NCI-H2196 (cell line): Measurements from ENCODE around the gene KRTAP10-2.
A peak's percentile ranks its signal among the peaks of the same experiment; 100 is the strongest.

ENCODE experiments used
- DNase-seq: peaks from one replicate; lab custom pipeline; 2025; ENCODE audit not compliant: unreplicated experiment; lab: John Stamatoyannopoulos, UW

KRTAP10-2 gene

GRCh38 chr21:44515359-44516165, 35.7 kb downstream of the KRTAP10-2 start:
- DNase-seq, result no peak

GRCh38 chr21:44514746-44515358, 36.5 kb downstream of the KRTAP10-2 start:
- no peak for DNase-seq

DNA sequence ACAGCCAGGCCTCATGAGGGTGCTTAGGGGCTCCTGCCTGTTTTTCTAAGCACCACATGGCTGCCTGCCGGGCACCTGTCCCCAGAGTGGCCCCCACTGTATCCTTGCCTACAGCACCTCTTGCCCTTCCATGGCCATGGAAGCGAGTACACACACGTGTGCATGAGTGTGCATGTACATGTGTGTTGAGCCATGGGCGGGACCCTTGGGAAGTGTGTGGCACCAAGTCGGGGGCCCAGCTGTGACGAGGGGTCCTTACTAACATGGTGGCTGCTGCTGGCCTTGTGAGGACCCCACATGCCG, 37.1 kb downstream of the KRTAP10-2 start:
- no peak for DNase-seq

- DNase-seq, result peak; percentile 81
These were observed 37.7 kb downstream of the KRTAP10-2 start for GRCh38 chr21:44513389-44514217.

GRCh38 chr21:44512496-44513388, 38.6 kb downstream of the KRTAP10-2 start:
- no peak for DNase-seq

DNA sequence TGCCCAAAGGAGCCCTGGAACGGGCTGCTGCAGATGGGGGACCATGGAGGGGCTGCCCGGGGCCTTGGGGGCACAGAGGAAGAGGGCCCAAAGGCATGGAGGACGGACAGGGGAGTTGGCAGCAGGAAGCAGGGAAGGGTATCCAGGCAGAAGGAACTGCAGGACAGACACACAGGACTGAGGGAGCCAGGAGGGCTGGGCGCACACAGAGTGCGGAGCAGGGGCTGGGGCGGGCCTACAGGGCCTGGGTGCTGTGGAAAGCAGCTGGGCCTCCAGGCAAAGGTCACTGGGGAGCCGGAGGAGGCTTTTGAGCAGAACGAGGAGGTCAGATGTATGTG, 39.4 kb downstream of the KRTAP10-2 start:
- no peak for DNase-seq

DNA sequence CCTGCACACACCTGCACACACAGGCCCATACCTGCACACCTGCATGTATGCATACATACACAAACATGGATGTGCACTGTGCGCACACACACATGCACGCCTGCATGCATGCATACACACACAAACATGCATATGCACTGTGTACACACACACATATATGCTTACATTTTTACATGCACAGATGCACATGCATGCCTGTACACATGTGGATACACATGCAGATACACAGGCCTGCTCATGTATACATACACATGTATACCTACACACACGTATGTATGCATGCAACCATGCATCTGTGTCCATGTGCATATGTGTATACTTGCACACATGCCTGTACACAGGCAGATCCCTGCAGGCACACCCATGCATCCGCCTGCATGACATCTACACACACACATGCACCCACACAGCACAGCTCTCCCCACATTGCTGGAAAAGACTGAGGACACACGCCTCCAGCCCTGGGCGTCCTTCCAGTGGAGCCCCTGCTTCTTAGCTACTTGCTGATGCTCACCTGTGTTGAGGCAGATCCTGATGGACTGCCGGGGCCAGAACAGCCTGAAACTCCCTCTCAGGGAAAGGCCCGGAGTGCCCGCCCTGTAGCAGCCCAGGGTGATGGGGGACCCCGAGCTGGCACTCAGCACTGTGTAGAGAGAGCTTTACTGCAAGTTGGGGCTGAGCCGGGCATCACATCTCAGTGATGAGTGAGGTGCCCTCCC, 39.9 kb downstream of the KRTAP10-2 start:
- no peak for DNase-seq

- DNase-seq, result peak; percentile 87
These were observed 40.6 kb downstream of the KRTAP10-2 start for GRCh38 chr21:44510508-44511218.

GRCh38 chr21:44510109-44510507, 41.2 kb downstream of the KRTAP10-2 start:
- DNase-seq, result no peak

- DNase-seq, result peak; percentile 90
These were observed 41.8 kb downstream of the KRTAP10-2 start for GRCh38 chr21:44509539-44509938.

DNA sequence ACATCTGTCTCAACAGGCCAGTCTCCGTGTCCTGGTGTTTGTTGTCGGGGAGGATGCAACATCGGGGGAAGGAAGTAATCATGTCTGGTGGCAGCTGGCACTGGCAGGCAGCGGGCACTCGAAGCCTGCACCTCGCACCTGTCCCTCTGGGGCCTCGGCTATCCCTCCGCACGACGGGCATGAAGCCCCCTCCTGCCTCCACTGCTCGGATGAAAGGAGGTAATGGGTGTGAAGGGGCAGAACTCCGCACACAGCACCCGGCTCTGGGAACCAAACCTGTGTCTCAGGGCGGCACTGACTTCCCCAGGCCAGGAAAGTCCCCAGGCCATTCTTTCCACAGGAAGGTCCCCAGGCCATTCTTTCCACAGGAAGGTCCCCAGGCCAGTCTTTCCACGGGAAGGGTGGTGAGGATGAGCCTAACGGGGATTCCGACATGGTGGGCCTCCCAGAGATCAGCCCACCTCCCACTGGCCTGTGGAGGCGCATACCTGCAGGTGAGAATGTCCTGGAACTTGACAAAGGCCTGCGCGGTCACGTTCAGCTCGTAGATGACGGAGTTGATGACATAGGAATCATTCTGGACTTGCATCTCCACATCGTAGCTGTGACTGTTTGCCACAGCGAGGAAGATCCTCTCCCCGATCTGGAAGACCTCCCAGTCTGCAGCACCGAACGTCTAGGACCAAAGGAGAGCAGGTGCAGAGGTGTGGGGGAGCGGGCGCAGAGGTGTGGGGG, 42.4 kb downstream of the KRTAP10-2 start:
- DNase-seq, result no peak

DNA sequence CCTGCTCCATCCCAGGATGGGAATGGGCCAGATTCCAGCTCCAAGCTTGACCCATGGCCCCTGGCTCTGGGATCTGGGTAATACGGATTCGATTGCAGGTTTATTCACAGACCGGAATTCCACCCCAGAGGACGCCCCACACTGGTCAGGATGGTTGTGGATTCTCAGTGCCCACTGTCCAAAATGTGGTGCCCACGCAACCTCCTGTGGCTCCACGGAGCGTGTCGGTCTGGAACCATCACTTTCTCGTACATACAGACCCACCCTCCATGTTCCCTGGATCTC, 42.9 kb downstream of the KRTAP10-2 start:
- DNase-seq, result no peak

DNA sequence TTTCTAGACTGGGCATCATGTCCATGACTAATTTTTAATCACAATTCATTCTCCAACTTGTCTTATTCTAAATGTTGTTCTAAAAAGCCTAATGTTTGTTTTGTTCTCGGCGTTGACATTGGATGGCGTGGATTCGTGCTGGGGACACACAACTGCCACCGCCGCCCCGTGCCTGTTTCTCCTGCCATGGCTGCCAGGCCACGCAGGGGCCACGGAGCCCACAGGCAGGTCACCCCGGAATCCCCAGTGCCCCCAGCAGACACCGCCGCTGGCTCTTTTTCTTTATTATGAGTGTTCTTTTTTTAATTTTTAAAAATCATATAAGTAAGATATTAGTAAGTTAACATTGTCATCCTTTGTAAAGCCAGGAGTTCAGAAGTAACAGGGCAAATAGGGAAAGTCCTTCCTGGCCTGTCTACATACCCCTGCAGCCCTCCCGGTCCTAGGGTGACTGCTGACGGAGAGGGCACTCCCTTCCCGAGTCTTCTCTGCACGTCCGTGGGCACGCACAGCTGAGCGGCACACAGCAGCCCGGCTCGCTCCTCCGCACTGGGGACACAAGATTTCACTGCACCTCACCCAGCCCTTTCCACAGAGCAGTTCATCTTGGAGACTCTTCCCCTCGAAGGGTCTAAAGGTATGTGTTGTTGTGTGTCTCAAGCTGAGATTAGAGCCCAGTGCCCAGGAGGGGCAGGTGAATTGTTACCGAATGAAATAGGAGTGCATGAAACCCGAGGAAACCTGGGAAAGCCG, 43.5 kb downstream of the KRTAP10-2 start:
- no peak for DNase-seq

- no peak for DNase-seq
These were observed 44.7 kb downstream of the KRTAP10-2 start for GRCh38 chr21:44506279-44507255.

- no peak for DNase-seq
These were observed 45.5 kb downstream of the KRTAP10-2 start for GRCh38 chr21:44505673-44506278.

GRCh38 chr21:44503901-44504399, 47.4 kb downstream of the KRTAP10-2 start:
- no peak for DNase-seq
